ENCODE results near the gene GALM. TPM values are rescaled to one million over a fixed set of nuclear protein-coding genes. Genes with fewer than 3 reads are reported as not detected.
"Not testable (repeated sequence)": the region's sequence is repeated elsewhere in the genome, so short reads cannot be mapped to it uniquely, and the experiment has no call there.

The GALM gene
- total RNA-seq, 2 experiments from 2014 or later, result 39.7 to 41.1 TPM

DNA sequence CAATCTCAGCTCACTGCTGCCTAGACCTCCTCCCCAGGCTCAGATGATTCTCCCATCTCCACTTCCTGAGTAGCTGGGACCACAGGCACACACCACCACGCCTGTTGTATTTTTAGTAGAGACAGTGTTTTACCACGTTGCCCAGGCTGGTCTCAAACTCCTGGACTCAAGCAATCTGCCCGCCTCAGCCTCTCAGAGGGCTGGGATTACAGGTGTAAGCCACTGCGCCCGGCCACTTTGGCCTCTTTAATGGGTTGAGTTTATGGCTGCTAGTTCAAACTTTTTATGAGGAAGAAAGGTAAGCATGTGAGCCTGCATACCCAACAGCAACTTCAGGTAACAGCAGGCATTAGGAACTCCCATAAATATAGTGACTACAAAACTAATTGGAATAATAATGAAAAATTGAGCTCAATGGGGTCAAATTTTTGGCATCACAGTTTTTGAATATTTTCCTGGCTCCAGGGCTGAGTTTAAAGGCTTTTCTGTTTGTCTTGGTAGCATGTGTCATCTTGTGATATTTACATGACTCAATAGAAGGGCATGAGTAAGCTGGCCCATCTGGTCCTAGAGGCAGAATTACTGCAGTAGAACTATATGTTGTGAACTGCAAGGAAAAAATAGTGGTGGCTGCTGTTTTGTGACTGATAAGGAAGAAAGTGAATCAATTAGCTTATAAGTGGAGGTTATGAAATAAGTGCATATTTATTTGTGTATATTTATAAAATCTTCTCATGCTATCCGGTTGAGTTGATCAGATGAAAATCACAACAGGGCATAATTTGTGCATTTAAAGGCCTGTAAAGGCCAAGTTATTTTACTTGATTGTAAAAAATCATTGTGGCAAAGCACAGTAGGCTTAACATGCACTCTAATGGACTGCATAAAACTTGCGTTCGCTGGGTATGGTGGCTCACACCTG, 24.8 kb downstream of the GALM start:
- peaks cover 50% of the 10 kb centered on the region for H3K4me1 Mint-ChIP-seq
- ChIA-PET CTCF (interaction anchor here (0.9 to 1.4 kb wide), 5 partner anchors 9 to 87 kb away, joined by 3 to 5 read pairs (median 3); partner anchors contain the start of gene SRSF7), POLR2A (no interaction called here)
- H3K36me3 Mint-ChIP-seq (ENCODE audit: low read depth), result peaks cover 69% of the 10 kb centered on the region
- H3K27me3 Mint-ChIP-seq, result no peaks in the 10 kb centered on the region
- H3K27ac Mint-ChIP-seq, result peak overlapping the region; percentile 55
- DNase-seq, result no peak
- H3K9me3 Mint-ChIP-seq, result no peaks in the 10 kb centered on the region
- H3K4me3 Mint-ChIP-seq, result no peak overlapping the region

DNA sequence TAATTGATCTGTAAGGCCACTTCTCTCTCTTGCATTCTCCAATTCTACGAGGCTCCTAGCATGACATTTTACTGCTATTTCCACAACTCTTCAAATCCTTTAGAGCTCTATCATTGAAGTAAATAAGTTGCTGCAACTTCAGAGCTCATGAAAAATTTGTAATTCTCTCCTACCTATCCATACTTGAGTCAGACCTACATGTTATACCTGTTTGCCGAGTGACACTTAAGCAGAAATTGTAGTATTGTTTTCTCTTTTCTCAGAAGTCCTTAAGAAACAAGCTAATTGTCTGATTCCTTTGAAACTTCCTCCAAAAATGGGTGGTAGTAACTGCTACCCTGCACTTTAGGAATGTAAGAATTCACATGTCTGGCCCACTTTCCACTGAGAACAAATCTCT, 26.1 kb downstream of the GALM start:
- peak overlapping the region; percentile 41 for H3K27ac Mint-ChIP-seq
- H3K36me3 Mint-ChIP-seq (ENCODE audit: low read depth), result peaks cover 67% of the 10 kb centered on the region
- no peak for DNase-seq
- no peaks in the 10 kb centered on the region for H3K27me3 Mint-ChIP-seq
- ChIA-PET CTCF (interaction anchor here (0.9 to 1.7 kb wide), 4 partner anchors 10 to 80 kb away, joined by 3 to 4 read pairs (median 3); partner anchors contain the start of gene SRSF7), POLR2A (no interaction called here)
- H3K4me1 Mint-ChIP-seq, result peaks cover 53% of the 10 kb centered on the region
- H3K4me3 Mint-ChIP-seq, result no peak overlapping the region
- H3K9me3 Mint-ChIP-seq, result no peaks in the 10 kb centered on the region

DNA sequence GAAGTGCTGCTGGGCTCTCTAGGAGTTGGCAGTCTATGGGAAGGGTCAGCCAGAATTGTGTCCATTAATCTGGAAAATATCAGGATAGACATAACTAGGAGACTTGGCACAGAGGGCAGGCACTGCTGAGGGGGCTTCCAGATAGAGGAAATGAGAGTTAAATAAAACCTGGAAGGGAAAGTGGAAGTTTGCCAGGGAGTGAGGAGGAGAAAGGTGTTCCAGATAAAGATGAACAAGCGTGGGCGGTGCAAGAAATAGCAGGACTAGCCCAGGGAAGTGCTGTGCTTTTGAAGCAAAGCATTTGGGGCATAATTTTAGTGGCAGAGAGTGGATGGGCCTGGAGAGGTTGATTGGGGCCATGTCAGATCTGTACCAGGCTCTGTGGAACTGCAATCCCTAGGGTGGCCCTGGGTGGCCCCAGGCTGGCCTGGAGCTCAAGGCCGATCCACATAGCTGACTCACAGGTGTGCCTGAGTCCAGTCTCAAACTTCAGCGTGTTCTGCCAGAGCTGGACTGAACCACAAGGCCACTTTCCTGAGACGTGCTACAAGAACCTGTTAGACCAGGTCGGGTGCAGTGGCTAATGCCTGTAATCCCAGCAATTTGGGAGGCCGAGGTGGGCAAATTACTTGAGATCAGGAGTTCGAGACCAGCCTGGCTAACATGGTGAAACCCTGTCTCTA, 26.9 kb downstream of the GALM start:
- no peaks in the 10 kb centered on the region for H3K9me3 Mint-ChIP-seq
- DNase-seq, result no peak
- peaks cover 65% of the 10 kb centered on the region for H3K36me3 Mint-ChIP-seq (ENCODE audit: low read depth)
- POLR2A ChIA-PET, result no interaction called here
- no peak overlapping the region for H3K4me3 Mint-ChIP-seq
- no peaks in the 10 kb centered on the region for H3K27me3 Mint-ChIP-seq
- CTCF ChIA-PET, result interaction anchor here (1.2 to 2.6 kb wide), 4 partner anchors 10 to 89 kb away, joined by 3 to 8 read pairs (median 4); no protein-coding TSS in a partner anchor
- peaks cover 61% of the 10 kb centered on the region for H3K4me1 Mint-ChIP-seq
- peak overlapping the region; percentile 14 for H3K27ac Mint-ChIP-seq

DNA sequence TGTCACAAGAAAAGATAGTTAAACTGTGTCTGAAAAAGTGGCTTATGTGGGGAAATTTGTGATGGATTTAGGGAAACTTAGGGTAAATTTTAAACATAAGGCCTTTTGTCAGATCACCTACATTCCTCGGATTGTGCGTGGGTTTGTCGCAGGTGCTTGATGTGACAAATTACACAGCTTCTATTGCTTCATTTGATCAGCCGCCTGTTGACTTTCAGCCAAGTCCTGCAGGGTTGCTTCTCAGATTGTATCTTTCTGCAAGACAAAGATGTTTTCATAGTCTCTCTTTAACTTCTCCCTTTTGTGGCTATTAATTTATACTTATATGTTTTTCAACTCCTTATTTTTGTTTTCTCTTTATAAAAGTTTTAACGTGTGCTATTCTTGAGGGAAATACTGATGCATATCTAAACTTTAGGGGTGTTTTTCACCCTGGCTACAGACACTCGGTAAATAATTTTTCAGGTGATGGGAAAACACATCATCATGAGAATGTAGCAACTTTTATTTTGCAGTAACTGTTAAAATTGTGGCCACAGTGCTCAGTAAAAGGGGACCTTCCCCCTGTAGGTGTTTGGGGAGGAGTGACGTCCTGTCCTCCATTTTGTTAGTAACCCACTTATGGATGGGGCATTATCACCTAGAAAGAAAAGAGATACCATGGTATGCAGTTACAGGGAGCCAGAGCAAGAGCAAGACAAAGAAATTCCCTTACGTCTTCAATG, 31.4 kb downstream of the GALM start:
- H3K27me3 Mint-ChIP-seq, result no peaks in the 10 kb centered on the region
- DNase-seq, result no peak
- CTCF ChIA-PET, result interaction anchor here (0.8 to 1.5 kb wide), 2 partner anchors 91 to 111 kb away, joined by 3 to 4 read pairs; no protein-coding TSS in a partner anchor
- peak overlapping the region; percentile 65 for H3K27ac Mint-ChIP-seq
- no peaks in the 10 kb centered on the region for H3K9me3 Mint-ChIP-seq
- no peak overlapping the region for H3K4me3 Mint-ChIP-seq
- POLR2A ChIA-PET, result no interaction called here
- H3K4me1 Mint-ChIP-seq, result peaks cover 66% of the 10 kb centered on the region
- peaks cover 52% of the 10 kb centered on the region for H3K36me3 Mint-ChIP-seq (ENCODE audit: low read depth)

DNA sequence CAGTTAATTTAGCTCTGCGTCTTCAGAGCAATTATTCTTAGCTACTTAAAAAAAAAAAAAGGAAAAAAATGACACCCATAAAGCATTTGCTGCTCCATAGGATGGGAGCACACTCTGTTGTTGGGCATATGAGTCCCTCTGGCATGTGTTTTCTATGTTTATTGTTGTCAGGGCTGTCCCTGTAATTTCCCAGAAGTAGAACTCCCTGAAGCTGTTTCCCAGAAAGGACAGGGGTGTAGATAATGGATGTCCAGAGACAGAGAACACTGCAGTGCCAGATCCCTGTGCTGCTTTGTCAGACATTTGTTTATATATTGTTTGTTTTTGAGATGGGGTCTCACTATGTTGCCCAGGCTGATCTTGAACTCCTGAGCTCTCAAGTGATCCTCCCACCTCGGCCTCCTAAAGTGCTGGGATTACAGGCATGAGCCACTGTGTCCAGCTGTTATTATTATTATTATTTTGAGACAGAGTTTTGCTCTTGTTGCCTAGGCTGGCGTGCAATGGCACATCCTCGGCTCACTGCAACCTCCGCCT, 32.6 kb downstream of the GALM start:
- POLR2A ChIA-PET, result interaction anchor here (0.6 kb wide), 1 partner anchor 49 kb away, joined by 4 read pairs; no protein-coding TSS in a partner anchor
- no peak for DNase-seq
- CTCF ChIA-PET, result interaction anchor here (0.8 to 2.0 kb wide), 6 partner anchors 9 to 117 kb away, joined by 3 to 7 read pairs (median 4); no protein-coding TSS in a partner anchor
- Mint-ChIP-seq H3K9me3 (no peaks in the 10 kb centered on the region), H3K27ac (no peak overlapping the region), H3K27me3 (no peaks in the 10 kb centered on the region), H3K36me3 (ENCODE audit: low read depth) (peaks cover 53% of the 10 kb centered on the region), H3K4me3 (no peak overlapping the region), H3K4me1 (peaks cover 65% of the 10 kb centered on the region)

DNA sequence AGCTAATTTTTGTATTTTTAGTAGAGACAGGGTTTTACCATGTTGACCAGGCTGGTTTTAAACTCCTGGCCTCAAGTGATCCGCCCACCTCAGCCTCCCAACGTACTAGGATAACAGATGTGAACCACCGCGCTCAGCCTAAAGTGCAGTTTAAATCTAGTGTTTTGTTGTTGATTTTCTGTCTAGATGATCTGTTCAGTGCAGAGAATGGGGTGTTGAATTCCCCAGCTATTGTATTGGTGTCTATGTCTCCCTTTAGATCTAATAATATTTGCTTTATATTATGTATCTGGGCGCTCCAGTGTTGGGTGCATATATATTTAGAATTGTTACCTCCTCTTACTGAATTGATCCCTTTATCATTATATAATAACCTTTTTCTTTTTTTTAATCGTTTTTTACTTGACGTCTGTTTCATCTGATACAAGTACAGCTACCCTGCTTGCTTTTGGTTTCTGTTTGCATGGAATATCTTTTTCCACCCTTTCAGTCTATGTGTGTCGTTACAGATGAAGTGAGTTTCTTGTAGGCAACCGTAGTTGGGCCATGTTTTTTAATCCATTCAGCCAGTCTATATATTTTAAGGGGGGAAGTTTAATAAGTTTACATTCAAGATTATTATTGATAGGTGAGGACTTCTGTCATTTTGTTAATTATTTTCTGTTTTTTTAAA, 34.3 kb downstream of the GALM start:
- peaks cover 52% of the 10 kb centered on the region for H3K36me3 Mint-ChIP-seq (ENCODE audit: low read depth)
- POLR2A ChIA-PET, result no interaction called here
- peak overlapping the region; percentile 81 for H3K27ac Mint-ChIP-seq
- CTCF ChIA-PET, result interaction anchor here (1.2 kb wide), 1 partner anchor 8 kb away, joined by 3 read pairs; no protein-coding TSS in a partner anchor
- DNase-seq, result no peak
- H3K4me3 Mint-ChIP-seq, result peak overlapping the region; percentile 64
- no peaks in the 10 kb centered on the region for H3K9me3 Mint-ChIP-seq
- H3K4me1 Mint-ChIP-seq, result peaks cover 55% of the 10 kb centered on the region
- no peaks in the 10 kb centered on the region for H3K27me3 Mint-ChIP-seq

DNA sequence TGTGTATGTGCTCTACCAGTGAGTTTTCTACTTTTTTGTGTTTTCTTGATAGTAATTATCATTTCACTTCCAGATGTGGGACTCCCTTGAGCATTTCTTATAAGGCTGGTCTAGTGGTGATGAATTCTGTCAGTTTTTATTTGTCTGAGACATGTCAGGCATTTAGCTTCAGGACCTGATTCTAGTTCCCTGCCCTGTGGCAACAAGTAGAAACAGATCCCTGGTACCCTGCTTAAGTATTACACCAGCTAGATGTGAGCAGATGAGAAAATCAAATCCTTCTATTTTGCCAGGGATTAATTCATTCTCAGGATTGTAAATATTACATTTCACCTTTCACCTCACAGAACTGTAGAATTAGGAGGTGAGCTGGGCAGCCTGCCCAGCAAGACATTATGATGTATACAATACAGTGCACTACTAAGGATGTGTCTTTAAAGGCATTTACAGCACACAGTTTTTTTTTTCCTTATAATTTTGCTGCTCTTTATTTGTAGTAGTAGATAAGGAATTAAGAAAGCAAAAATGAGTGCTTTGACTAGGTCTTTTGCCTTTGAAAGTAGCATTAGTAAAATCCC, 35.1 kb downstream of the GALM start:
- POLR2A ChIA-PET, result no interaction called here
- no peaks in the 10 kb centered on the region for H3K9me3 Mint-ChIP-seq

DNA sequence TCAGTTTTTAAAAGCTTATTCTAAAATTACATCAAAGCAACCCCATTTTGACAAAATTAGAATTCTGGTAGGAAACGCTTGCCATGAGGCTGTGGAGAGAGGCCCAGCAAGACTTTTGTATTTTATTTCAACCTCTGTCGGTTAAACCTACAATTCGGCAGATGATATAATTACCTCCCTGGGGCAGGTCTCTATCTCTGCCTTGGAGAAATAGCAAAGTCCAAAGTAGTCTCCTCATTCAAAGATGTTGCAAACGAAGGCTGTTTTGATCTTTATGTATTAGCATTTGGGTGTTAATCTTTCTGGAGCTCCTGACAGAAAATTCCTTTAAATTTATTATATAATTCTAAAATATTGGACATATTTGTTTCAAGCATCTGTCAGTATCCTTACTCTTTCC, 35.6 kb downstream of the GALM start:
- H3K4me1 Mint-ChIP-seq, result peaks cover 52% of the 10 kb centered on the region
- H3K4me3 Mint-ChIP-seq, result no peak overlapping the region
- H3K27ac Mint-ChIP-seq, result peak overlapping the region; percentile 81
- DNase-seq, result no peak
- no peaks in the 10 kb centered on the region for H3K9me3 Mint-ChIP-seq
- CTCF ChIA-PET, result interaction anchor here (1.0 to 2.0 kb wide), 2 partner anchors 75 to 122 kb away, joined by 3 to 5 read pairs; no protein-coding TSS in a partner anchor
- peaks cover 46% of the 10 kb centered on the region for H3K36me3 Mint-ChIP-seq (ENCODE audit: low read depth)
- H3K27me3 Mint-ChIP-seq, result no peaks in the 10 kb centered on the region
- POLR2A ChIA-PET, result no interaction called here

More for the DNA sequence above, 35.1 kb downstream of the GALM start:
- DNase-seq, result no peak
- Mint-ChIP-seq H3K27me3 (no peaks in the 10 kb centered on the region), H3K27ac (peak overlapping the region; percentile 81), H3K4me3 (peak overlapping the region; percentile 64), H3K4me1 (peaks cover 55% of the 10 kb centered on the region), H3K36me3 (ENCODE audit: low read depth) (peaks cover 50% of the 10 kb centered on the region)
- CTCF ChIA-PET, result interaction anchor here (1.0 kb wide), 1 partner anchor 74 kb away, joined by 3 read pairs; no protein-coding TSS in a partner anchor

DNA sequence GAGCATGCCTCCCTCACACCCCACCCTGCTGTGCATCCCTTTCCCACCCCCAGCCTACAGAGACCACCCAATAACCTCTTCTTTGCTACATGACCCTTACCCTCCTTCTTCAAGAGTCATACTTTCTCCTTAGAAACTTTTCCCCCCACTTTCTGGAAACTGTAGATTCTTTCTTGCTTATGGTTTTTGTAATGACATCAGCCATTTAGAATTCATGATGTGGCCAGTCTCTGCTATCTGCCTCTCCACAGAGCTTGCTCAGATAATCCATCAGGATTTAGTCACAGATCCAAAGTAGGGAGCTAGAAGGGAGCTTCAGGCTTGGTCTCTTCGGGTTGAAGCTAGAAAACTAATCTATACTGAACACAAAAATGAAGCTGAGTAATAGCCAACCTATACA, 36.5 kb downstream of the GALM start:
- no peak for DNase-seq
- ChIA-PET POLR2A (no interaction called here), CTCF (interaction anchor here (0.8 to 2.0 kb wide), 5 partner anchors 15 to 139 kb away, joined by 3 to 5 read pairs (median 3); no protein-coding TSS in a partner anchor)
- no peak overlapping the region for H3K4me3 Mint-ChIP-seq
- peaks cover 54% of the 10 kb centered on the region for H3K4me1 Mint-ChIP-seq
- H3K27me3 Mint-ChIP-seq, result no peaks in the 10 kb centered on the region
- H3K9me3 Mint-ChIP-seq, result no peaks in the 10 kb centered on the region
- H3K27ac Mint-ChIP-seq, result peak overlapping the region; percentile 20
- H3K36me3 Mint-ChIP-seq (ENCODE audit: low read depth), result peaks cover 41% of the 10 kb centered on the region

DNA sequence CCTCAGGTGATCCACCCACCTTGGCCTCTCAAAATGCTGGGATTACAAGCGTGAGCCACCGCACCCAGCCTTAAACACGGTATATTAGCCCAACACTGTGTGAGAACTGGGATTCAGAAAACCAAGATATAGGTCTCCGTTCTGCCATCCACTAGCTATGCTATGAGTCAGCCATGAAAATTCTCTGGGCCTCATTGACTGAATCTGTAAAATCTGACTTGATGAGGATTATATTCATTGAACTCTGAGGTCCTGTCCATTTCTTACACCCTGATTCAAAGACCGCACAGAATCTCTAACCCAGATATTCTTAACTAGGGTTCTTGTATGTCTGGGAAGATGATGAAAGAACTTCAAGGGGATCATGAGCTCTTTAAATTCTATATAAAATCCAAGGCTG, 37.4 kb downstream of the GALM start:
- not testable (repeated sequence) for H3K27ac Mint-ChIP-seq, H3K27me3 Mint-ChIP-seq, H3K9me3 Mint-ChIP-seq, DNase-seq, H3K4me3 Mint-ChIP-seq
- Mint-ChIP-seq H3K4me1 (peaks cover 50% of the 10 kb centered on the region), H3K36me3 (ENCODE audit: low read depth) (peaks cover 40% of the 10 kb centered on the region)
- CTCF ChIA-PET, result interaction anchor here (0.7 to 2.0 kb wide), 4 partner anchors 14 to 129 kb away, joined by 3 to 5 read pairs (median 4); no protein-coding TSS in a partner anchor
- POLR2A ChIA-PET, result interaction anchor here (0.6 kb wide), 1 partner anchor 48 kb away, joined by 5 read pairs; the partner anchor contains the start of gene SRSF7

DNA sequence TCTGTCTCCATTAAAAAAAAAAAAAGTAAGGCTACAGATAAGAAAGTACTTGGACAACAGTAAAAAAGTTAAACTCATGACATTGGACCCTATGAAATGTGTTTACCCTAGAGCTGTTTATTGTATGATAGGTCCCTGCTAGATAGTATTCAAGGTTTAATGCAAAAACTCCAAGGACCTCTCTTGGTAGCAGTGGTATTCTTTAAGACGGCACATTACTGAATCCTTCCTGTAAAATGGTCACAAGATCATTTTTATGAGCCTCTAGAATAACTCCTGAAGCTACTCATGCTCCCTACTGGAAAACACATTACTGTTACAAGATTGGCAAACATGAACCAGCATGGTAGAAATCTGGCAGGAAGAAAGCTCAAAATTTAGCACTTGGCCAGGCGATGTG, 38.8 kb downstream of the GALM start:
- H3K36me3 Mint-ChIP-seq (ENCODE audit: low read depth), result peaks cover 41% of the 10 kb centered on the region
- no peaks in the 10 kb centered on the region for H3K27me3 Mint-ChIP-seq
- DNase-seq, result no peak
- no peaks in the 10 kb centered on the region for H3K9me3 Mint-ChIP-seq
- peaks cover 57% of the 10 kb centered on the region for H3K4me1 Mint-ChIP-seq
- no peak overlapping the region for H3K4me3 Mint-ChIP-seq
- no peak overlapping the region for H3K27ac Mint-ChIP-seq
- ChIA-PET CTCF (interaction anchor here (0.6 to 1.7 kb wide), 4 partner anchors 9 to 123 kb away, joined by 3 to 8 read pairs (median 4); no protein-coding TSS in a partner anchor), POLR2A (no interaction called here)
